Heart left ventricle (tissue), 16 donors: ENCODE measurements around the gene SIM1. TPM values are rescaled to one million over a fixed set of nuclear protein-coding genes. Genes with fewer than 3 reads are reported as not detected.

Experiments used
- ATAC-seq, 4 donors: fragments of 200-7000 bp; cut with Tn5 transposase; one replicate each; pipeline ENCODE4 v1.9.1; 2020 to 2022; ENCODE audit warnings: moderate library complexity in 4 of 4, mild to moderate bottlenecking in 3 of 4, moderate number of reproducible peaks in 1 of 4
- DNase-seq, 5 donors: peaks; one replicate each; pipeline ENCODE4 v3.0.0-alpha.2; 2020
- H3K27ac ChIP-seq, 12 donors: fragments of 200-600 bp; sonication (generic) in 4 of 12; one replicate each; pipeline versions ENCODE4 v1.5.0 to v1.8.0; 2016 to 2022; ENCODE audit warnings: mild to moderate bottlenecking in 2 of 12
- H3K27me3 ChIP-seq, 9 donors: fragments of 200-600 bp; sonication (generic) in 2 of 9; one replicate each; pipeline versions ENCODE4 v1.5.1 to v1.8.0; 2016 to 2022; ENCODE audit warnings: mild to moderate bottlenecking in 3 of 9
- H3K36me3 ChIP-seq, 9 donors: fragments of 200-600 bp; sonication (generic) in 2 of 9; one replicate each; pipeline versions ENCODE4 v1.5.0 to v1.8.0; 2018 to 2022; ENCODE audit warnings: mild to moderate bottlenecking in 2 of 9
- H3K4me1 ChIP-seq, 12 donors: fragments of 200-600 bp; sonication (generic) in 4 of 12; one replicate each; pipeline versions ENCODE4 v1.5.0 to v1.8.0; 2016 to 2022; ENCODE audit warnings: mild to moderate bottlenecking in 3 of 12
- H3K4me3 ChIP-seq, 12 donors: fragments of 200-600 bp; sonication (generic) in 4 of 12; one replicate each; pipeline versions ENCODE4 v1.5.0 to v1.8.0; 2017 to 2022; ENCODE audit warnings: mild to moderate bottlenecking in 9 of 12, moderate library complexity in 4 of 12
- H3K9me3 ChIP-seq, 12 donors: fragments of 200-600 bp; sonication (generic) in 4 of 12; one replicate each; pipeline versions ENCODE4 v1.5.0 to v1.8.0; 2016 to 2022; ENCODE audit warnings: mild to moderate bottlenecking in 1 of 12
- POLR2A ChIP-seq, 2 donors: fragments of 450-650 bp; IDR thresholded peaks; one replicate each; pipeline ENCODE4 v1.6.1; 2017; ENCODE audit warnings: antibody characterized with exemption in 2 of 2, mild to moderate bottlenecking in 2 of 2, moderate library complexity in 2 of 2
- WGBS, 4 donors: extraction: QIAGEN DNeasy Blood & Tissue Kit in 2 of 4; methylation state at CpG; one replicate each; pipeline versions ENCODE4 v1.1.5 to v1.1.7; 2013 to 2018; 5-methylcytosine and 5-hydroxymethylcytosine counted together
- intact Hi-C, 10 donors: fragments of 100-400 bp; cut with DNase I; formaldehyde crosslinking; loops; one replicate each; pipeline versions ENCODE4 v1.11.1 to v1.14.2; 2022
- polyA plus RNA-seq, 2 donors: library from polyadenylated mRNA; stranded (reverse); fragments of 200-250 nt; gene quantifications; one replicate each; pipeline ENCODE4 v1.2.3, GENCODE V29; 2013
- total RNA-seq, 9 donors: library from RNA; depleted of rRNA in 2 of 9; stranded (reverse); fragments of >200 nt in 2 of 9; fragmentation: NEBNext Ultra II Directional in 3 of 9; extraction: Animal tissue kit (Norgen Biotek cat#: 25700) in 3 of 9; gene quantifications; one replicate each; pipeline versions ENCODE4 v1.1.0 to v1.2.4, GENCODE V29; 2016 to 2023
- TF ChIP-seq, protein P1 (sequence below), 12 donors: fragments of 200-600 bp; sonication (generic) in 4 of 12; IDR thresholded peaks; one replicate each; pipeline versions ENCODE4 v1.5.0 to v1.8.0; 2018 to 2022; ENCODE audit warnings: antibody characterized with exemption in 12 of 12, mild to moderate bottlenecking in 5 of 12
- donor health status: ischemic (EF 13 %, LVEDD 7.1; RV severe dilation, severe dysfunction).
- donor health status: healthy with polysubstance abuse.
- donor health status: DM: no; HTN: yes; CAD: no.
- donor health status: DM: no; HTN: no; CAD: no.
- donor health status: ischemic (EF 25% LVEDD 6.9; RV normal size, moderate dysfunction).
- donor health status: ischemic (EF 25% LVEDD 5.7; RV mildly dilated, moderate dysfunction).
- donor health status: healthy.
- donor health status: DM: yes; HTN: yes; CAD: no.
- donor health status: ischemic (EF 35%, LVEDD 5.7; RV mildly dilated, moderate dysfunction).
- donor health status: nonischemic (EF 11% LVEDD 7.7; RV severe dilation, severe dysfunction).
- donor health status: DM: yes; HTN: yes; CAD: no.
- donor health status: PGD.
- donor health status: ischemic (EF 29% LVEDD 5.4; RV normal size, mild dysfunction).
- donor health status: nonischemic (EF 23%, LVEDD 6.1; RV moderate dilation, normal function).

The SIM1 gene
- total and polyA plus RNA-seq, 11 donors: 0.50 TPM; not detected in 10

DNA sequence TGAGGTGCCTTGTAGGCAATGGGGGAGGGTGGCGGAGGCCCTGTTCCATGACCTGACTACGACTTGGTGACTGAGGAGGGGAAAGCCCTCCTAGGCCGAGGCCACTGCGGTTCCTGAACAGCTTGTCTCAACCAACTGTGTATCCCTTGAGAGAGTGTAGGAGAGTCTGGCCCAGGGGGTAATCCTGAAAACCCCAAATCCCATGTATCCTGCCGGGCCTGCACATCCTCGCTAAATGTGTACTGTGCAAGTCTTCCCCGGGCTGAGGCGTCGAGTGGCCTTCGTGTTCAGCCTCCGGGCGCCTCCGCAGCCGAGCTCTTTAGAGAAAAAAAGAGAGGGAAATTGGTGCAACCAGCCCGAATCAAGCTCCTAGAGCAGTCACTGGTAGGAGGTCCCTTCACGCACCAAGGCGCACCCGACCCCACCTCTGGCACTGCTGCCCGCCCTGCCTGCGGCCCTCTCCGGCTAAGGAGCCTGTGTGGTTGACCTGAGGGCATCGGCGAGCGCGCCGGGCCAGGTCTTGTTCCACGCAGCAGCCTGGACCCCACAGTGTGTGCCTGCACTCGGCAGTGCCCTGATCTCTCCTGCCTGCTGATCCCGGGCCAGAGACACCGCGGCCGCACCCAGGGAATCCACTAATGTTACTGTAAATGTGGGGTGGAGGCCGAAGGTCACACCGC is 7.3 kb downstream of the SIM1 start:
- Histone ChIP-seq H3K27ac (no peak overlapping the region), H3K9me3 (no peaks in the 10 kb centered on the region), H3K4me1 (peaks cover 0 to 18% (median under 1%) of the 10 kb centered on the region in 12 donors), H3K36me3 (no peaks in the 10 kb centered on the region), H3K4me3 (no peak overlapping the region), H3K27me3 (peaks cover 76 to 100% (median 100%) of the 10 kb centered on the region in 9 donors)
- WGBS, 4 donors: 20 to 39% (median 25%) methylated on average over 29 to 34 of the region's 34 CpGs
- ATAC-seq (no peak), DNase-seq (no peak)
- intact Hi-C loops: loop anchor here in 1 of 10 donors (10.0 kb wide), 1 partner anchor 613 kb away; no protein-coding TSS in a partner anchor
- no peak for TF ChIP-seq POLR2A (IDR thresholded peaks at IDR 0.05)
- TF ChIP-seq, protein P1, sequence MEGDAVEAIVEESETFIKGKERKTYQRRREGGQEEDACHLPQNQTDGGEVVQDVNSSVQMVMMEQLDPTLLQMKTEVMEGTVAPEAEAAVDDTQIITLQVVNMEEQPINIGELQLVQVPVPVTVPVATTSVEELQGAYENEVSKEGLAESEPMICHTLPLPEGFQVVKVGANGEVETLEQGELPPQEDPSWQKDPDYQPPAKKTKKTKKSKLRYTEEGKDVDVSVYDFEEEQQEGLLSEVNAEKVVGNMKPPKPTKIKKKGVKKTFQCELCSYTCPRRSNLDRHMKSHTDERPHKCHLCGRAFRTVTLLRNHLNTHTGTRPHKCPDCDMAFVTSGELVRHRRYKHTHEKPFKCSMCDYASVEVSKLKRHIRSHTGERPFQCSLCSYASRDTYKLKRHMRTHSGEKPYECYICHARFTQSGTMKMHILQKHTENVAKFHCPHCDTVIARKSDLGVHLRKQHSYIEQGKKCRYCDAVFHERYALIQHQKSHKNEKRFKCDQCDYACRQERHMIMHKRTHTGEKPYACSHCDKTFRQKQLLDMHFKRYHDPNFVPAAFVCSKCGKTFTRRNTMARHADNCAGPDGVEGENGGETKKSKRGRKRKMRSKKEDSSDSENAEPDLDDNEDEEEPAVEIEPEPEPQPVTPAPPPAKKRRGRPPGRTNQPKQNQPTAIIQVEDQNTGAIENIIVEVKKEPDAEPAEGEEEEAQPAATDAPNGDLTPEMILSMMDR (IDR thresholded peaks at IDR 0.05): no peak

DNA sequence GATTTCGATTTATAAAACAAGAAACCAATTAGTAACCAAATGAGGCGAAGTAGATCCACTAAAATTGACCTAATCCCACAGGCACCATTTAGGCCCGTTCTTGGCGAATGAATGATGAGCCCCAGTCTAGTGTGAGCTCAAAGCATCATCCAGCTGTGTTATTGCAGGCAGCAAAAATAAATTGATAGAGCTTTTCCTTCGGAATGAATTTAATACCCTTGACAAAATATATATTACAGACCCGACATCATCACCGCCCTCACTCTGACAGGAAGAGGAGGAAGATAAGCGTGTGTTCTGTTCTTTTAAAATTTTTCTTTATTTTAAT is 7.8 kb downstream of the SIM1 start:
- WGBS, 4 donors: 12 to 25% (median 24%) methylated on average over 8 of the region's 8 CpGs
- no peaks in the 10 kb centered on the region for H3K36me3 ChIP-seq
- no peak overlapping the region for H3K4me3 ChIP-seq
- H3K27ac ChIP-seq: no peak overlapping the region
- ATAC-seq: no peak
- intact Hi-C loops: loop anchor here in 1 of 10 donors (10.0 kb wide), 1 partner anchor 612 kb away; no protein-coding TSS in a partner anchor
- H3K9me3 ChIP-seq: no peaks in the 10 kb centered on the region
- DNase-seq: no peak
- TF ChIP-seq, protein P1 (IDR thresholded peaks at IDR 0.05): no peak
- no peak for TF ChIP-seq POLR2A (IDR thresholded peaks at IDR 0.05)
- H3K27me3 ChIP-seq: peaks cover 79 to 100% (median 100%) of the 10 kb centered on the region in 9 donors
- H3K4me1 ChIP-seq: peaks cover 0 to 18% (median 0%) of the 10 kb centered on the region in 12 donors

DNA sequence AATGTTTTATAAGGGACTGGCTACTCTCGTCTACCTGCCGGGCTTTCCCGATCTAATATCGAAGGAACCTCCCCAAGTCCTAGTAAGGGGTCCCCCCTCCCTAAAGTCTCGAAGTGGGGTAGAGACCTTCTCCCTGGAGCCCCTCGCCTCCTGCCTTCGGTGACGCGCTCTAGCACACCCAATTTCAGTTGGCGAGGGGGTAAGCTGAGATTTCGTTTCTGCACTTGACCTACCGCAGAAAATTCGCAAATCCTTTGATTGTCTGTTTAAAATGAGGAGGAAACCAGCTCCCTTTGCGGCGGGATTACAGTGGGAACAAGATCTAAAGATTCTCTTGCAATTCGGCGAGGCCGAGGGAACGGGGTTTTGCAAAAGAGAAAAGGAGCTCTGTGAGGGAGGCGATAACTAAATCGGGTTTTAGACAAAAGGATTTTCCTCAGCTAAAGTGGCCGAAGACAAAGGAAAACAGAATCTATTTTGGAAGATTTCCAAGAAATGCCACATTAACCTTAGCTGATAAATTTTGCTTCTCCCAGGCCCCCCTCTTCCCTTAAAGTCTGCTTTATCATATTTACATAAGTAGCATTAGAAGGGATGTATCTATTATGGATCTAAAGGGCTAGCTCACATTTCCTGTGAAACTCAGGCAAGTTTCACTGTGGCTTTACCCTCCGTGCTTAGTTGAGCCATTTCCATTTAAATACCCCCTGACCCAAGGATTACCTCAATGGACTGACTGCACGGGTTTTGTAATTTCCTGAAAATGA is 8.4 kb downstream of the SIM1 start:
- WGBS, 4 donors: 6 to 11% (median 9%) methylated on average over 24 of the region's 24 CpGs
- H3K27ac ChIP-seq: no peak overlapping the region
- H3K4me1 ChIP-seq: peaks cover 0 to 15% (median 0%) of the 10 kb centered on the region in 12 donors
- DNase-seq: no peak
- ATAC-seq: no peak
- peak overlapping the region in 1 of 12 donors; percentile 3 for H3K4me3 ChIP-seq
- TF ChIP-seq, protein P1 (IDR thresholded peaks at IDR 0.05): no peak
- H3K36me3 ChIP-seq: no peaks in the 10 kb centered on the region
- intact Hi-C loops: loop anchor here in 1 of 10 donors (10.0 kb wide), 1 partner anchor 612 kb away; no protein-coding TSS in a partner anchor
- no peaks in the 10 kb centered on the region for H3K9me3 ChIP-seq
- peaks cover 79 to 100% (median 100%) of the 10 kb centered on the region in 9 donors for H3K27me3 ChIP-seq
